ENCODE data around the gene GABRD.

GABRD gene

DNA sequence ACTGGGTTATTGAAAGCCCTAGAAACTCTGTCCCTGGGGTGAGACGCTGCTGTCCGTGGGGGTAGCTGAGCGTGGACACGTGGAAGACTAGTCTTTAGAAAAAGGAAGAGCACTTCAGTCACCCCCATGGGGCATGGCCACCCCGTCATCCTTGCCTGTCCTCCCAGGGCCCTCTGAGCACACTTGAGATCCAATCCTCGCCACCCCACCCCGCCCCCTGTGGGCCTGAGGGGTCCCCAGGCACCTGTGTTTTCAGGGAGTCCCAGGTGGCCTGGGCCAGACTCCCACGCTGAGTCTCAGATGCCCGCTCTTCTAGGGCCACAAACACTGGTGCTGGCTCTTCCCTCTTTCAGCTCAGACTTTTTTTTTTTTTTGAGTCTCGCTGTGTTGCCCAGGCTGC, 33.6 kb downstream of the GABRD start:
- H3K27me3 ChIP-seq (ENCODE audit: control insufficient read depth in 5 of 5, insufficient read depth in 4 of 5, low read length in 5 of 5) = peaks cover 28 to 42% (median 38%) of the 10 kb centered on the region in 5 donors
- H3K9ac ChIP-seq (ENCODE audit: low read length in 5 of 5) = no peak overlapping the region
- H3K4me1 ChIP-seq (ENCODE audit: control insufficient read depth in 5 of 5, insufficient read depth in 5 of 5, low read length in 5 of 5) = peaks cover 0 to 11% (median 6%) of the 10 kb centered on the region in 5 donors
- no peaks in the 10 kb centered on the region for H3K36me3 ChIP-seq (ENCODE audit: control insufficient read depth in 5 of 5, insufficient read depth in 5 of 5, low read length in 5 of 5)
- no peak overlapping the region for H3K27ac ChIP-seq (ENCODE audit: low read depth, low read length)
- H3K9me3 ChIP-seq (ENCODE audit: control insufficient read depth in 5 of 5, low read length in 5 of 5) = no peaks in the 10 kb centered on the region
- no peak overlapping the region for H3K4me3 ChIP-seq (ENCODE audit: low read depth in 1 of 5, low read length in 5 of 5)

DNA sequence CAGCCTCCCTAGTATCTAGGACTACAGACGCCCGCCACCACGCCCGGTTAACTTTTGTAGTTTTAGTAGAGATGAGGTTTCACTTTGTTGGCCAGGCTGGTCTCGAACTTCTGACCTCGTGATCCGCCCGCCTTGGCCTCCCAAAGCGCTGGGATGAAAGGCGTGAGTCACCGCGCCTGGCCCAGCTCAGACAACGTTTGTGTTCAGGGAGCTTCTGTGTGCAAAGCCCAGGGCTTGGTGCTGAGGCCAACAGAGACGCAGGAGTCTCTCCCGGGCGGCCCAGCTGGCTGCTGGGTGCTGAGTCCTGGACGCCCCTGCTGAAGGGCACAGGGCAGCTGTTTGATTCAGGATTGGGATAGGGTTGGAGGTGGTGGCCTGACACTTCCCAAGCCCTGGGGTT, 34.1 kb downstream of the GABRD start:
- no peak overlapping the region for H3K9ac ChIP-seq (ENCODE audit: low read length in 5 of 5)
- H3K4me1 ChIP-seq (ENCODE audit: control insufficient read depth in 5 of 5, insufficient read depth in 5 of 5, low read length in 5 of 5) = peaks cover 0 to 11% (median 6%) of the 10 kb centered on the region in 5 donors
- H3K36me3 ChIP-seq (ENCODE audit: control insufficient read depth in 5 of 5, insufficient read depth in 5 of 5, low read length in 5 of 5) = no peaks in the 10 kb centered on the region
- H3K27ac ChIP-seq (ENCODE audit: low read depth, low read length) = no peak overlapping the region
- peaks cover 23 to 37% (median 33%) of the 10 kb centered on the region in 5 donors for H3K27me3 ChIP-seq (ENCODE audit: control insufficient read depth in 5 of 5, insufficient read depth in 4 of 5, low read length in 5 of 5)
- H3K9me3 ChIP-seq (ENCODE audit: control insufficient read depth in 5 of 5, low read length in 5 of 5) = no peaks in the 10 kb centered on the region
- H3K4me3 ChIP-seq (ENCODE audit: low read depth in 1 of 5, low read length in 5 of 5) = no peak overlapping the region

DNA sequence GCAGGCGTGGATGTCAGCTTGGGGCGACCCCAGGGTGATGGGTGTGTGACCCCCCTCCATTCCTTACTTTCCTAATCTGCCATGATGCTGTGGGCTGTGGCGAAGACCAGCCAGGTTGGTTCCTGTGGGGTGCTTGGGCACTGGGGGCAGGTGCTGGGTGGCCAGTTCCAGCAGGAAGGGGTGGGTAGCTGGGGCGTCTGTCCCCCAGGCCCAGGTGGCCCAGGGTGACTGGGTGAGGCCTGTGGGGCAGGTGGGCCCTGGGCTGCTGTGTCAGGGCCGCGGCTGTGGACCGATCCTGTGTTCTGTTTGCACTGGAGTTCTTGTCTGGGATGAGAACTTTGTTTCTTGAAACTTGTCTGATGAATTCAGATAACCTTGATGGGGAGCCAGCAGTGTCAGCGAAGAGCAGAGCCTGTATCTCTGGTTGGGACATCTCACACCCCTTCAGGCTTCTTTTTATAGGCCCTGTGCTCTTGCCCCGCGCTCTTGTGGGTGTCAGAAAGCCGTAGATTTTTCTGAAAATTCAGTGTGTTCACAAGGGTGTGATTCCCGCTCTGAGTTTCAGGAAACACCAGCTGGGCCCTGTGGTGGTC, 34.7 kb downstream of the GABRD start:
- H3K4me1 ChIP-seq (ENCODE audit: control insufficient read depth in 5 of 5, insufficient read depth in 5 of 5, low read length in 5 of 5) = peaks cover 0 to 11% (median 6%) of the 10 kb centered on the region in 5 donors
- H3K27me3 ChIP-seq (ENCODE audit: control insufficient read depth in 5 of 5, insufficient read depth in 4 of 5, low read length in 5 of 5) = peaks cover 18 to 33% (median 28%) of the 10 kb centered on the region in 5 donors
- H3K4me3 ChIP-seq (ENCODE audit: low read depth in 1 of 5, low read length in 5 of 5) = no peak overlapping the region
- no peak overlapping the region for H3K27ac ChIP-seq (ENCODE audit: low read depth, low read length)
- H3K9ac ChIP-seq (ENCODE audit: low read length in 5 of 5) = no peak overlapping the region
- H3K36me3 ChIP-seq (ENCODE audit: control insufficient read depth in 5 of 5, insufficient read depth in 5 of 5, low read length in 5 of 5) = no peaks in the 10 kb centered on the region
- H3K9me3 ChIP-seq (ENCODE audit: control insufficient read depth in 5 of 5, low read length in 5 of 5) = no peaks in the 10 kb centered on the region

DNA sequence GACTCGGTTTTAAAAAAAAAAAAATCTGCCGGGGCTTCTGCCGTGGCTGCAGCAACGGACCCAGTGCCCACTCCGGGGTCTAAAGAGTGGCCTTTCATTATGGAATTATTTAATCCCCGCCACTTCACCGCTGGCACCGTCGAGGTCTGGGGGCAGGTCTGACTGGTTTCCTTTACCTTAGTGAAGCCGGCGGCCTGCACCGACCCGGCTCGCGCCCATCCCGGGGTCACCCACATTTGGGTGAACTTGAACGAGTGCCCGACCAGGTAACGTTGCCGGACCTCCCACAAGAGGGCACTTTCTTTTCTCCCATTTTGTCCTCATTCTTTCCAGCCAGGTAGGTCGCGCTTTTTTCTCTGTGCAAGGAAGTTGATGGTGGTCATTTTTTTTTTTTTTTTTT, 35.4 kb downstream of the GABRD start:
- H3K9ac ChIP-seq (ENCODE audit: low read length in 5 of 5) = no peak overlapping the region
- peaks cover 13 to 29% (median 21%) of the 10 kb centered on the region in 5 donors for H3K27me3 ChIP-seq (ENCODE audit: control insufficient read depth in 5 of 5, insufficient read depth in 4 of 5, low read length in 5 of 5)
- no peak overlapping the region for H3K27ac ChIP-seq (ENCODE audit: low read depth, low read length)
- no peaks in the 10 kb centered on the region for H3K36me3 ChIP-seq (ENCODE audit: control insufficient read depth in 5 of 5, insufficient read depth in 5 of 5, low read length in 5 of 5)
- H3K4me1 ChIP-seq (ENCODE audit: control insufficient read depth in 5 of 5, insufficient read depth in 5 of 5, low read length in 5 of 5) = peaks cover 0 to 5% (median 4%) of the 10 kb centered on the region in 5 donors
- no peaks in the 10 kb centered on the region for H3K9me3 ChIP-seq (ENCODE audit: control insufficient read depth in 5 of 5, low read length in 5 of 5)
- H3K4me3 ChIP-seq (ENCODE audit: low read depth in 1 of 5, low read length in 5 of 5) = no peak overlapping the region

DNA sequence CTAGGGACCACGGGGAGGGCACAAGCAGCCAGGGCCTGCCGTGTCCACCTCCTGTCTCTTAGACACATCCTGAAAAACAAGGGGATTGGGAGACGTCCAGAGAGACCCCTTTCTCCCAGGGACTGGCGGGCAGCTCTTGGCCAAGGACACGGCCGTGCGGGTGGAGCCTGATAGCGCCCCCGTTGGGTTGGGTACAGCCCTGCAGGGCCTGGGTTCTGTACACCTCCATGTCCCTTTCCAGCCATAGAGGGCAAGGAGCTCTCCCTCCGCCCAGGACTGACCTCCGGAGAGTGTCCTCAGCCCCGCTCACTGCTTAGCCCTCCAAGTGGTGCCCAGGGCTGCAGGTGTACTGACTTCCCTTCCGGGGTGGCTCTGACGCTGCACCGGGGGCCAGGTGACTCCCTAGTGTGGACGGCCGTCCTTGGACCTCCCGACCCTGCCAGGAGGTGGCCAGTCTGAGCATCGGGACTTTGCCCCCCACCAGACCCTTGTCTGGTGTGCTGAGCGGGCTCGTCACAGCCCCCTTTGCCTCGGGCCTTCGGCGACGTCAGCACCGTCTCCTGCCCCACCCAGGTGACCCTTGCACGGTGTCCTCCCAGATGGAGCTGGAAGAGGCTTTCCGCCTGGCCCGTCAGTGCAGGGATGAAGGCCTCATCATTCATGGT, 36.9 kb downstream of the GABRD start:
- Histone ChIP-seq H3K27ac (ENCODE audit: low read depth, low read length) (no peak overlapping the region), H3K4me3 (ENCODE audit: low read depth in 1 of 5, low read length in 5 of 5) (no peak overlapping the region), H3K36me3 (ENCODE audit: control insufficient read depth in 5 of 5, insufficient read depth in 5 of 5, low read length in 5 of 5) (no peaks in the 10 kb centered on the region), H3K27me3 (ENCODE audit: control insufficient read depth in 5 of 5, insufficient read depth in 4 of 5, low read length in 5 of 5) (peaks cover 9 to 26% (median 15%) of the 10 kb centered on the region in 5 donors), H3K4me1 (ENCODE audit: control insufficient read depth in 5 of 5, insufficient read depth in 5 of 5, low read length in 5 of 5) (no peaks in the 10 kb centered on the region), H3K9me3 (ENCODE audit: control insufficient read depth in 5 of 5, low read length in 5 of 5) (no peaks in the 10 kb centered on the region), H3K9ac (ENCODE audit: low read length in 5 of 5) (no peak overlapping the region)

DNA sequence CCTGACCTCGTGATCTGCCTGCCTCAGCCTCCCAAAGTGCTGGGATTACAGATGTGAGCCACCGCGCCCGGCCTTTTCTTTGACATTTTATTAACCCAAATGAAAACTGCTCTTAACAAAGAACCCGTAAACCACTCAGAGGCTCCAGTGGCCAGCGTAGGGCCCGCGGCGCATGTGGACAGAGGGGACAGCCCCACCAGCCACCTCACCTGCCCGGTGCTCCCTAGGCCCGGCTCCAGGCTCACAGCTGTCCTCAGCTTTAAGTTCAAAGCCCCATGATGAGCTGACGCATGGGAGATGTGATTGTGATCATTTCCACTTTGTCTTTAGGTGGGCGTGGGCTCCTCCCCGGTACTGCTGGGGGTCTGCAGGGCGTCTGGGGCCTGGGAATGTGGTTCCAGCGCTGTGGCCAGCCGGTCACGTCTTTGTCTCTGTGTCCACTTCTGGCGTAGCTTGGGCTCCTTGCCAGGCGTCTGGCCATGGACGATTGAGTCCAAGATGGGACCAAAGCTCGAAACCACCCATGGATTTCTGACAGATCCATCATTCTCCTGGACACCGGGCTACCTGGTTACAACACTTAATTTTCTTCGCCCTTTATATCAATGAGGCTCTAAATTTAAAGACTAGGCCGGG, 37.9 kb downstream of the GABRD start:
- H3K9me3 ChIP-seq (ENCODE audit: control insufficient read depth in 5 of 5, low read length in 5 of 5) = no peaks in the 10 kb centered on the region

DNA sequence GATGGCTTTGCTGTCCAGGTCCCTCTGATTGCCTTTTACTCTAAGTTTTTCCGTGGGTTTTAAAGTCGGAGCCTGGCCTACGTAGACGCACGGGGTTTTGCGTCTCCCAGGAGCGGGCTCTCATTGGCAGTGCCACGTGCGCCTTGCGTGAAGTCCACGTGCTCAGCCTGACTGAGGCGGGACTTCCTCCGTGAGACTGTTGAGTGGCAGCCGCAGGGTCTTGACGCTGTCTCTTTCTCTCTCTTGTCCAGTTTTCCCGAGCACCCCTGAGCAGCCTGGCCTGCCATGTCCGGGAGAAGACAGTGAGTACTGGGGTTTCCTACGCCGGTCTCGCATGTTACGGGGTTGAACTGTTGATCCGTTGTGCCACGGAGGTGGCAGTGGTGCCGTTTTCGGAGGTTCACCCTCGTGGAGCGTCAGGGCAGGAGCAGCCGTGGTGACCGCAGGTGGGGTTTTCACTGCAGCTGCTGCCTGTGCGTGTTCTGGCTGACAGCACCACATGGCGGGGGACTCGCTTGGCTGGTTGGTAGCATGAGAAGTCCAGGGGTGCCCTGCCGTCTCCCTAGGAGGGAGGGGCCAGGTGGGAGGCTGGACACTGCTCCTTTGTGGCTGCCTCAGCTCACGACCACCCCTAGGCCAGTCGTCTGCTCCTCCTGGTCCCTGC, 40.3 kb downstream of the GABRD start:
- Histone ChIP-seq H3K36me3 (ENCODE audit: control insufficient read depth in 5 of 5, insufficient read depth in 5 of 5, low read length in 5 of 5) (no peaks in the 10 kb centered on the region), H3K27ac (ENCODE audit: low read depth, low read length) (no peak overlapping the region)

More for the DNA sequence above, 37.9 kb downstream of the GABRD start:
- no peak overlapping the region for H3K9ac ChIP-seq (ENCODE audit: low read length in 5 of 5)
- no peaks in the 10 kb centered on the region for H3K36me3 ChIP-seq (ENCODE audit: control insufficient read depth in 5 of 5, insufficient read depth in 5 of 5, low read length in 5 of 5)
- H3K4me3 ChIP-seq (ENCODE audit: low read depth in 1 of 5, low read length in 5 of 5) = no peak overlapping the region
- H3K27ac ChIP-seq (ENCODE audit: low read depth, low read length) = no peak overlapping the region
- H3K4me1 ChIP-seq (ENCODE audit: control insufficient read depth in 5 of 5, insufficient read depth in 5 of 5, low read length in 5 of 5) = no peaks in the 10 kb centered on the region
- peaks cover under 1 to 25% (median 7%) of the 10 kb centered on the region in 5 donors for H3K27me3 ChIP-seq (ENCODE audit: control insufficient read depth in 5 of 5, insufficient read depth in 4 of 5, low read length in 5 of 5)

DNA sequence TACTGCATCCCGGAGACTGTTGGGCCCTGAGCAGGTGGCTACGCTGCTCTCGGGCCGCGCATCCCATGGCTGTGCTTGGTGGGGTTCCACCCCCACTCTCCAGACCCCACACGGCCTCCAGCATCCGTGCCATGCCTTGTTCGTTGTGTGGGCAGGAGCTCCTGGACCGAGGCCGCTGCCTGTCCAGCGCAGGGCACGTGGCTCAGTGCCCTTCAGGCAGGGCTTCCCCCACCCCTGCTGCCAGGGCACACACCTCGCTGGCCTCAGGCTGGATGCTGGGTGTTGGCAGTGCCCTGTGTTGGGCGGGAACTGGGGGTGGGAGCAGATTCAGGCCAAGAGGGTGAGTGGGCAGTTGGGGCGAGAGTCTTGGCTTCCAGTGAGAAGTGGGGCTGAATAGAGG, 40.9 kb downstream of the GABRD start:
- peaks cover 0 to 19% (median 3%) of the 10 kb centered on the region in 5 donors for H3K27me3 ChIP-seq (ENCODE audit: control insufficient read depth in 5 of 5, insufficient read depth in 4 of 5, low read length in 5 of 5)
- H3K27ac ChIP-seq (ENCODE audit: low read depth, low read length) = no peak overlapping the region
- no peak overlapping the region for H3K9ac ChIP-seq (ENCODE audit: low read length in 5 of 5)
- no peaks in the 10 kb centered on the region for H3K36me3 ChIP-seq (ENCODE audit: control insufficient read depth in 5 of 5, insufficient read depth in 5 of 5, low read length in 5 of 5)
- H3K4me1 ChIP-seq (ENCODE audit: control insufficient read depth in 5 of 5, insufficient read depth in 5 of 5, low read length in 5 of 5) = no peaks in the 10 kb centered on the region
- H3K9me3 ChIP-seq (ENCODE audit: control insufficient read depth in 5 of 5, low read length in 5 of 5) = peaks cover 4 to 9% (median 8%) of the 10 kb centered on the region in 5 donors
- no peak overlapping the region for H3K4me3 ChIP-seq (ENCODE audit: low read depth in 1 of 5, low read length in 5 of 5)

More for the DNA sequence above, 40.3 kb downstream of the GABRD start:
- Histone ChIP-seq H3K4me1 (ENCODE audit: control insufficient read depth in 5 of 5, insufficient read depth in 5 of 5, low read length in 5 of 5) (no peaks in the 10 kb centered on the region), H3K9ac (ENCODE audit: low read length in 5 of 5) (no peak overlapping the region), H3K9me3 (ENCODE audit: control insufficient read depth in 5 of 5, low read length in 5 of 5) (peaks cover under 1 to 2% (median 1%) of the 10 kb centered on the region in 5 donors), H3K4me3 (ENCODE audit: low read depth in 1 of 5, low read length in 5 of 5) (no peak overlapping the region), H3K27me3 (ENCODE audit: control insufficient read depth in 5 of 5, insufficient read depth in 4 of 5, low read length in 5 of 5) (peaks cover 0 to 19% (median 3%) of the 10 kb centered on the region in 5 donors)

DNA sequence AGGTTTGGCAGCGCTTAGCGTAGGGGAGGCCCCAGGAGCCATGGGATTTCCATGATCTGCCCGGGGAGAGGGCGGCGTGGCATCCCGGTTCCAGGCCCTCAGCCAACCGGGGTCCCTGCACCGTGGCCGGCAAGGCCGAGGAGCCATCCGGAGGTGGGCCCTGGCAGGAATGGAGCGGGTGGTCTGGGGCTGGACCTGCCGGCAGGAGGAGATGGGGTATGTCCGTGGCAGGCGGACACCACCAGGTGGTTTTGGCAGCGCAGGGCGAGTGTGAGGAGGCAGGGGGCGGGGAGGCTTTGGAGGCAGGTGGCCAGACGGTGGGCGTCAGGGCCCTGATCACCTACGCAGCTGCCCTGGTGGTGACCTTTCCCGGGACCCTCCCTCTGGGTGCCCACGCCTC, 41.4 kb downstream of the GABRD start:
- no peak overlapping the region for H3K4me3 ChIP-seq (ENCODE audit: low read depth in 1 of 5, low read length in 5 of 5)
- H3K9ac ChIP-seq (ENCODE audit: low read length in 5 of 5) = no peak overlapping the region
- no peak overlapping the region for H3K27ac ChIP-seq (ENCODE audit: low read depth, low read length)
- no peaks in the 10 kb centered on the region for H3K36me3 ChIP-seq (ENCODE audit: control insufficient read depth in 5 of 5, insufficient read depth in 5 of 5, low read length in 5 of 5)
- no peaks in the 10 kb centered on the region for H3K4me1 ChIP-seq (ENCODE audit: control insufficient read depth in 5 of 5, insufficient read depth in 5 of 5, low read length in 5 of 5)
- peaks cover 0 to 19% (median 3%) of the 10 kb centered on the region in 5 donors for H3K27me3 ChIP-seq (ENCODE audit: control insufficient read depth in 5 of 5, insufficient read depth in 4 of 5, low read length in 5 of 5)
- peaks cover 4 to 10% (median 8%) of the 10 kb centered on the region in 5 donors for H3K9me3 ChIP-seq (ENCODE audit: control insufficient read depth in 5 of 5, low read length in 5 of 5)
